Measurements from ENCODE around the gene MARCO.
"Not testable (repeated sequence)": the region's sequence is repeated elsewhere in the genome, so short reads cannot be mapped to it uniquely, and the experiment has no call there.

The MARCO gene

GRCh38 chr2:118932949-118933348, 9.0 kb upstream of the MARCO start:
- DNase-seq = no peak

- no peak for DNase-seq
Observed at GRCh38 chr2:118936306-118936705, 5.7 kb upstream of the MARCO start.

DNA sequence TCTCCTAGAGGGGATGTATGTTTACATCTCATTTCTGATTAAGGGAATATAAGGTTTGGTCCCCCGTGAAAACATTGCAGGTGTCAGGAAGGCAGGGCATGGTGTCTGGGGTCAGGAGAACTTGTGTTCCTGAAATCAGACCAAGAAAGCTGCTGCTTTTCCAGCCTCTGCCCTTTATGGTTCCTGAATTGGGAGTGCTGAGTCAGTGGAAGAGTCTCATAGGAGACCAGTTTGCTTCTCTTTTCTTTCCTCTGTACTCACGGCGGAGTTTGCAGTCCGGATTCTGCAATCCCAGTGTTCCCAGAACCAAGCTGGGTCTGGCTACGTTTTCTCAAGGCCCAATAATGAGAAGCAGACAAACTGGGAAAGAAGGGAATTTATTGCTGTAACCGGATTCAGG, 5.1 kb upstream of the MARCO start:
- no peak for DNase-seq

- no peak for DNase-seq
Observed at GRCh38 chr2:118937817-118938216, 4.2 kb upstream of the MARCO start.

DNA sequence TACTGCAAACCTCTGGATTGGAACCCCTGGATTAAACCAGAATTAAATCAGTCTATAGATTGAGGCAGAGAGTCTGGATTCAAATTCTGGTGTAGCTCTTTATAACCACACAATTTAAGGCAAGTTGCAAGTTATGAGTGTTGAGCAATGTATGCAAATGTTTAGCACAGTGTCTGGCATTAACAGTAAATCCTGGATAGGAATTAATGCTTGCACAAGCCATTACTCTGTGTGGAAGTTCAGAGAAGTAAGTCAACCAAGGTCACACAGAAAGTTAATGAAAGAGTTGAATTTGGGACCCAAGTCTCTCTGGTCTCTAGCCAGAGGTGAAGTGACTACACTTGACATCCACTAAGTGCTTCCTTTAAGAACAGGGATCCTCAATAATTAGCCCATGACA, 2.0 kb upstream of the MARCO start:
- no peak for DNase-seq

DNA sequence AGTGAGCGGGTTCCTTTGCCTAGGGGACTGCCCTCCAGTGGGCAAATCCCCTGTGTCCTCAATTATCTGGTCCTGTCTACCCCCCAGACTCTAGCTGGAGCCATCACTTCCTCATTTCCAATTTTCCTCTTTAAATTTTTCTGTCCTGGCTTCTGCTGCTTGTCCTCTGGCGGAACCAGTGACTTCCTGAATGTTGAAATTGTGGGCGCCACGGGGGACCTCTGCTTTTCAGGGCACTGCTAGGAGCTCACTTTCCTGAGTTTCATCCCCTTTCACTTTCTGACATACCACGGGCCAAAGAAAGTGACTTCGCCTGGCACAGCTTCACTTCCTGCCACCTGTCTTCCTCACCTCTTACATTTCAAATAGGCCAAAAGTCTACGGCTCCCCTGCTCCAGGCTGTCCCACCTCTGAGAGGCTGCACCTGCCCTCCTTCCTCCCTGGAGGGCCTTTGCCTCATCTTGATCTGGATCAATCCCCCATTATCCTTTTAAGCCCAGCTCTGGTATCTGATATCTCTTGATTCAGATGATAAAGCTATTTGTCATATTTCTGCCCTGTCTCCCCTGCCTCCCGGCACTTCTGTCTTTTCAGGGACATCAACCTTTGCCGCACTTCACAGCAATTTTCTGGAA, 1.4 kb upstream of the MARCO start:
- no peak for DNase-seq

- DNase-seq = no peak
Observed at GRCh38 chr2:118943286-118943685, 1.3 kb downstream of the MARCO start.

- DNase-seq = no peak
Observed at GRCh38 chr2:118945881-118946280, 3.9 kb downstream of the MARCO start.

GRCh38 chr2:118948266-118948665, 6.3 kb downstream of the MARCO start:
- not testable (repeated sequence) for DNase-seq

DNA sequence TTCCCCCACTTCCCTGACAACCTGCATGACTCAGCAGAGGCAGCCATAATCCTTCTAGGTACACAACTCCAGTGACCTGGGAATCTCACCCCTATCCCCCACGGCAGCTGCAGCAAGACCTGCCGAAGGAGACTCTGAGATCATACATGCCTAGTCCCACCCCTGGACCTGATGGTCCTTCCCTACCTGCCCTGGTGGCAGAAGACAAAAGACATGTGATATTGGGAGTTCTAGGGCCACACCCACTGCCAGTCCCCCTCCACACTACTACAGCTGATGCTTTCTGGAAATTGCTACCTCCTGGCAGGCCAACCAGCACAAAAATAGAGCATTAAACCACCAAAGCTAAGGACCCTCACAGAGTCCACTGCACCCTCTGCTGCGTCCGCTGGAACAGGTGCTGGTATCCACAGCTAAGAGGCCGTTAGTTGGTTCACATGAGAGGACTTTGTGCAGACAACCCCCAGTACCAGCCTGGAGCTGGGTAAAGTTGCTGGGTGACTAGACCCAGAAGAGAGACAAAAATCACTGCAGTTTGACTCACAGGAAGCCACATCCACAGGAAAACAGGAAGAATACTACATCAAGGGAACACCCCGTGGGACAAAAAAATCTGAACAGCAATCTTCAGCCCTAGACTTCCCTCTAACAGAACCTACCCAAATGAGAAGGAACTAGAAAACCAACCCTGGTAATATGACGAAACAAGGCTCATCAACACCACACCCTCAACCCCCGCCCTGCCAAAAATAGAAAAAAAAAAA, 12.5 kb downstream of the MARCO start:
- no peak for DNase-seq

DNA sequence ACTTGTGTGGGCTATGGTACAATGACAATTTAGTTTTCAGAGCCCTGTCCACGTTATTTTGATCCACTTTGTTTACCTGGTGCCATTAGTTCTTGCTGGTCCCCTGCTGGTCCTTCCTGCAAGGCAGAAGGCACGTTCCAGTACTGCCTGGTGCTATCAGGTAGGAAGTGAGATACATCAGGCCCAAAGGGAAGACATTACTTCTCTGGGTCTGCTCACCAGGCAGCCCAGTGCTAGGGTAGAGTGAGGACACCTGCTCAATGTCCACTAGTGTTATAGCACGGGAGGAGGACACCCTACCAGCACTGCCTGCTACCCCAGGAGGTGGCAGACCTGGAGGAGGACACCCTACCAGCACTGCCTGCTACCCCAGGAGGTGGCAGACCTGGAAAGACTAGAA, 23.7 kb downstream of the MARCO start:
- DNase-seq = no peak

DNA sequence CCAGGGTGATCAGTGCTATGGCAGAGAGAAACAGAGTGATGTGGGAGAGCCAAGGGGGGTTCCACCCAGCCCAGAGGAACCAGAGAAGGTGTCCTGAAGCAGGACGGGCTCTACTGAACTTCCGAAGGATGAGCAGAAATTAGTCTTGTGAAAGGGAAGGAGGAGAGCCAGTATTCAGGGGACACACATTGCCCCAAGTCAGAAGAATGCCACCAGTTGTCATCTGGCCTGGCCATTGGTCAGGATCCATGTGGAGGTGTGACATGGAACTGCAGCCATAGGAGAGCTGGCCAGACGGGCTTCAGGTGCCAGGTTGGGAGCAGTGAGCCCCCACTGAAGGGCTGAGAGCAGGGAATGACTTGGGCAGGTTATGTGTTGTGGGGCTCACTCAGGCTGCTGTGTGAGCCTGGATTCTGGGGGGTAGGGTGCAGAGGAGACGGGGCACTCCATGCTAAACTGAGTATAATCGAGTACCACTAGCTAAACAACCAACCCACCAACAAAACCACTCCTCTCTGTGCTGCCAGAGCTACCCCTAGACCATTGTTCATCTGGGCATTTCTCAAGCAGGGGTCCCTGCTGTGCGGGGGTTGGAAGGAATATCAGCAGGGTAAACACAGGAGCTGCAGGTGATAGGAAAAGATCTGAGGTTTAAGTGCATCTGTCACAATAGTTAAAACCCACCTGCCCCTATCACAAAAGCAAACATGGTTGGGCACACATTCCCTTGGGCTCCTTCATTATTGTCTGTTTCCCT, 25.3 kb downstream of the MARCO start:
- no peak for DNase-seq

- DNase-seq = no peak
Observed at GRCh38 chr2:118968042-118968441, 26.0 kb downstream of the MARCO start.

GRCh38 chr2:118968961-118969733, 27.2 kb downstream of the MARCO start:
- no peak for DNase-seq

- DNase-seq = no peak
Observed at GRCh38 chr2:118969734-118970395, 27.9 kb downstream of the MARCO start.

- no peak for DNase-seq
Observed at GRCh38 chr2:118970396-118971135, 28.6 kb downstream of the MARCO start.

- DNase-seq = no peak
Observed at GRCh38 chr2:118971245-118972122, 29.5 kb downstream of the MARCO start.

- DNase-seq = no peak
Observed at GRCh38 chr2:118973542-118973951, 31.6 kb downstream of the MARCO start.

DNA sequence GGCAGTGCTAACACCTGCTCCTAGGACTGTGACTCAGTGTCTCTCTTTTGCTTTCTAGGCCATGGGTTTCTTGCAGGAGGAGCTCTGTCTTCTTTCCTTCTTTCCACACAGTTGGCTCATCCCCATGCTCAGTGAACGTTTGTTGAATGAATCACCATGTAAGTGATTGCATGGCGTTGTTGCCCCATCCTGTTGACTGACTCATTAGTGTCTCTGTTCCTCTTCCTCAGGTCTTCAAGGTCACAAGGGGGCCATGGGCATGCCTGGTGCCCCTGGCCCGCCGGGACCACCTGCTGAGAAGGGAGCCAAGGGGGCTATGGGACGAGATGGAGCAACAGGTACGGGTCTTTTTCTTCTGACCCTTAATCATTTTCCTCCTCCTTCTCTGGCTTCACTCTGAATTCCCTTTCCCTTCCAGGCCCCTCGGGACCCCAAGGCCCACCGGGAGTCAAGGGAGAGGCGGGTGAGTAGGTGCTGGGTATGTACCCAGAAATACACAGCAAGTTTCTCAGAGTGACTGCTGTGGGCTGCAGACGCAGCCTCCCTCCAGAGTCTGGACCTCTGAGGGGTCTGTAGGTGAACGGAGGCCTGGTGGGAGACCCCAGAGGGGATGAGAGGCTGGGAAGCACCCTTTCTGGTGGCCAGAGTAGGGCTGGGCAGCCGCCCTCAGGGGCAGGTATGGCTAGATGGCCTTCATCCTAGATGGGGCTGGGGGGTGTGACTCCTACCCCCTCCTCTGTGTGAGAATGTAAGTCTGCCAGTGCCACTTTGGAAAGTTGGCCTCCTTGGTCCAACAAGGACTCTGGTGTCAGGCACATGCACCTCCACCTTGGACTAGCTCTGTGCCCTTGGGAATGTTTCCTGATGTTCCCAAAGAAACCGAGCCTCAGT, 32.4 kb downstream of the MARCO start:
- no peak for DNase-seq

DNA sequence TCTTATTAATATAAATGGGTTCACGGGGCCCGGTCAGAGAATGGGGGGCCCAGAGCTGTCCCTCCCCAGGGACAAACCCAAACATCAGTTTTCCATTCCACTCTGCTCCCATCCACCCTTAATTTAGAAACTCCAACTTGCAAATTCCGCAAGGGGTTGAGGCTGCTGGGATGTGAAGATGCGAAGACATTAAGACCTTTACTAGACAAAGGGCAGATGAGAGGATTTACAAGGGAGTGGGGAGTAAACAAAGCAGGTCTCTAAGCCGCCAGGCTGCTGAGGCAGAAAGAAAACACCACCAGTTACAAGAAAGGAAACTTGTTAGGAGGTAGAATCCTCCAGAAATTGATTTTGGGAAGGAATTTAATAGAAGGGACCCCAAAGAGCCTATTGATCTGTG, 33.1 kb downstream of the MARCO start:
- no peak for DNase-seq

Data from eye (tissue), 1 donor.